ENCODE data around the gene MCF2L2.

The MCF2L2 gene

GRCh38 chr3:183287301-183287971 lies 141.0 kb downstream of the MCF2L2 start:
- DNase-seq: no peak

DNA sequence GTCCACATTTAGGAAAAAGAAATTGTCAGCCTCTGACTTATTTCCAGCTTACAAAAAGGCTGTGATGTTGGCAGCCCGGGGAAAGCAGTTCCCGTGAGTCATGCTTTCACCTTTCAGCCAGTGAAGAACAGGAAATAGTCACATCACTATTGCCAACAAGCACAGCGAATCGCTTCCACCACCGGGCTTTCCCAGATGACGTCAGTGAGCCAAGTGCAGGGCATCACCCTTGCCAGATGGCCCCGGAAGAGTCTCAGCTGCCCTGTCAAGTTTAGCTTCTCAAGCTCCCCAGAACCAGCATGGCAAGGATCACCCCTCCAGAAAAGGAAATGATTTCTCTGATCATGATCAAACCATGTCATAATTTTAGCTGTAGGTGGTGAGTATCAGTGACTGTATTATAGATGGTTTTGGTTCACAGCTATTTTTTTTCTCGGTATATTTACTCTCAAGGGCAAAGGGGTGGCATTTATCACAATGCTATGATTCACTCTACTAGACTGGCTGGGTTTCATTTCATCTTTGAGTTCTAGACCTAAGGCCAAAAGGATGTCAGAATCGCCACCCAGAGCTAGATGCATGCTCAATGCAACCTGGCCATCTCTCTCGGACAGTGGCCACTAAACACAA lies 142.5 kb downstream of the MCF2L2 start:
- DNase-seq: peak; percentile 93 to 94

DNA sequence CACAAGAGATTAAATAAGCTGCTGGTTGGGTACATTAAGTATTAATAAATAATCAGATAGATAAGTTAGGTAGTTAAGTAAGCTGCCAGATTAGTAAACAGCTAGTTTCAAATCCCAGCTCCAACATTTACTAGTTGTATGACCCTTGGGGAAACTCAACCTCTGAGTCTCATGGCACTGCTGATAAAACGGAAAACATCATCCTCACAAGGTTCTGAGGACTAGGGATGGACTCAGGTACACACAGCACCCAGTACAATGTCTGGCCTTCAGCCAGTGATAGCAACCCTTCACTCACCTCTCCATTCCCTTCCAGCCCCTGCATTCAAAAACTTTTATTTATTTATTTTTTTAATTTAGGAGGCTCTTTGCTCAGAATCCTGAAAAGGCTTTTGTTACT lies 143.1 kb downstream of the MCF2L2 start:
- no peak for DNase-seq

DNA sequence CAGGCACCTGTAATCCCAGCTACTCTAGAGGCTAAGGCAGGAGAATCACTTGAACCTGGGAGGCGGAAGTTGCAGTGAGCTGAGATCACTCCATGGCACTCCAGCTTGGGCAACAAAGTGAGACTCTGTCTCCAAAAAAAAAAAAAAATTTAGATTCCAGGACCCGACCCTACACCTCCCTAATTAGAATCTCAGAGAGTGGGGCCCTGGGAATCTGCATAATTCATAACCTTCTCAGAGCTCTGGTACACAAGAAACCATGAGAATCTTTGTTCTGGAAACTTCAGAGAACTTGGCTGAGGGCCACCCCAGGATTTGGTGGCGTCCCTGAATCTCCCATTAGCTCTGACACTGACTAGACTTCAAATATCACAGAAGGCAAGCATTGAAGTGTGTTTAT lies 143.8 kb downstream of the MCF2L2 start:
- DNase-seq: no peak

DNA sequence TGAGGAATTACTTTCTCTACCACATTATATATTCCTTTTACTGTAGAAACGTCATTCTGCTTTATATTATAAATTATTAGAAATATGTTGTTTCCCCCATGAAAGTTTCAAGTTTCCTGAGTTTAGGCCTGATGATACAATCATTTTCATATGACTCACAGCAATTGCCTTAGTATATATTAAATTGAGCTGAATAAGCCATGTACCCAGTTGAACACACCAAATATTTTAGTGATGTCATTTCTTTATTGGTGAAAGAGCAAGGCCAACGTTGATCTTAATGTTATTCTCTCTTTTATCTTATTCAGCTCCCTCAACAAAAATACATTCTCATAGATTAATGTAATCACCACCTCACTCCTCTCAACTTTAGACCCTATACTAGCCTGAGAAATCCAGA lies 144.5 kb downstream of the MCF2L2 start:
- DNase-seq: no peak

DNA sequence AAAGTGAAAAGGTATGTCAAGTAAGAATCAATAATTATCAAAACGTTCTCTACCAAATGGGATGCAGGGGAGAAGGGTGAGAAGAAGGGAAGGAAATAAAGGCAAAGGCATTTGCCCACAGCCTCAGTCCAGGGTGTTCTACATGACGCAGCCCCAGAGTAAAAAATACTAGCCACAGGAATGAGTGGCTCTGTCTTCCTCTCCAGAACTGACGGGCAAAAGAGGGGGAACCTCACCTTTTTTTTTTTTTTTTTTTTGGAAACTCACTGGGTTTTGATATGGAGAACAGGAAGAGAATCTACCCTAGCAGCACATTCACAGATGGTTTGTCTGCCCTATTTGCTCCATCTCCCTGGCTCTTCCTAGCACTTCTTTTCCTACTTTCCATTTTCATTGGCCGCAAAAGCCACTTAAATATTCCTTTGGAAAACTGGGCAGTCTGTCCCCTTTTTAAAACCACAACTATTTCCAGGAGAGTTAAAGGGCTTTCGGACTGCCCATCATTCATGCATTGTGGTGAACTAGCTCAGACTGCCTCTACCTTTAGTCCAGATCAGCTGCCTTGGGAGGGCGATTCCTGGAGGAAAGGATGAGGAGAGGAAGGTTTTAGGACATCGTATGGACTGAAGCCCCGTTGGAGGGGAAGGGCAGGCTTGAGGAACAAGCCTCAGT lies 147.2 kb downstream of the MCF2L2 start:
- DNase-seq: no peak

DNA sequence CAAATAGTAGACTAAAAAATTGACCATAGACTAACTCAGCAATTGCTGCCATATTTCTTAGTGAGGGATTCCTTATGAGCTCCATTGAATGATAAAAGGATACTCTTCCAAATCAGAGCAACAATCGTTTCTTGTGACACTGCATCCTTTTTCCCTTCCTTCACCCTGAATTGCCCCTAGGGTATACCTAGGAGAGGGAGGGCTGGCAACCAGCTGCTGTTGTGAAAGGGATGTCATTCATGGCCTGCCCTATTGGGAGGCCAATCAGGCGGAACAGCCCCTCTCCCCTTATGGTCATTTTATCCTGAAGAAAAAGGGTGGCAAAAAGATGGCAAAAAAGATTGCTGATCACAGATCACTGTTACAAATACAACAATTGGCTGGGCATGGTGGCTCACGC lies 149.0 kb downstream of the MCF2L2 start:
- DNase-seq: no peak

GRCh38 chr3:183278479-183279088 lies 149.8 kb downstream of the MCF2L2 start:
- DNase-seq: no peak

- DNase-seq: no peak
Observed at GRCh38 chr3:183277260-183277659, 151.2 kb downstream of the MCF2L2 start.

- no peak for DNase-seq
Observed at GRCh38 chr3:183275937-183276336, 152.5 kb downstream of the MCF2L2 start.

DNA sequence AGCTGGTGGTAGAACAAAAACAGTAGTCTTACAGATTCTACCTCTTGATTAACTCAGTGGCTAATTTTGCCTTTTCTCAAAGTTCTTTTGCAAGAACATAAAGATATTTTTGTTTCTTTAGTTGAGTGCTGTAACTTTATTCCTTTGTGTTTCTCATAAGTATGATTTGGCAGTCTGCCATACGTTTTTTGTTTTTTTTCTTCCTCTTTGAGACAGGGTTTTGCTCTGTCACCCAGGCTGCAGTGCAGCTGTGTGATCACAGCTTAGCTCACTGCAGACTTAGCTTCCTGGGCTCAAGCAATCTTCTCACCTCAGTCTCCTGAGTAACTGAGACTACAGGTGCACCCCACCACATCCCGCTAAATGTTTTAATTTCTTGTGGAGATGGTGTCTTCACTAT lies 153.0 kb downstream of the MCF2L2 start:
- DNase-seq: no peak

- DNase-seq: no peak
Observed at GRCh38 chr3:183274609-183275008, 153.8 kb downstream of the MCF2L2 start.

DNA sequence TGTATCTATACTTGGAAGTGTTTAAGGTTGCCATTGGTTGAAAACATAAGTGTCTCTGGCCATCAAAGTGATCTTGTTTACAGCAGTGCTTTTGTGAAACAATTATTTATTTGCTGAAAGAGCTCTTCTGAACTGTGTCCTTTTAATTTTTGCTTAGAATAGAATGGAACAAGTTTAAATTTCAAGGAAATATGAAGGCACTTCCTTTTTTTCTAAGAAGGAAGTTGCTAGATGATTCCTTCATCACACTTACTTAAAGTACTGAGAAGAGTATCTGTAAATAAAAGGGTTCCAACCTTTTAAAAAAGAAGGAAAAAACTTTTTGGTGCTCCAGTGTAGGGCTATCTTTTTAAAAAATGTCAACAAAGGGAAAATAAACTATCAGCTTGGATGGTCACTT lies 155.6 kb downstream of the MCF2L2 start:
- no peak for DNase-seq

GRCh38 chr3:183272142-183272541 lies 156.3 kb downstream of the MCF2L2 start:
- no peak for DNase-seq

DNA sequence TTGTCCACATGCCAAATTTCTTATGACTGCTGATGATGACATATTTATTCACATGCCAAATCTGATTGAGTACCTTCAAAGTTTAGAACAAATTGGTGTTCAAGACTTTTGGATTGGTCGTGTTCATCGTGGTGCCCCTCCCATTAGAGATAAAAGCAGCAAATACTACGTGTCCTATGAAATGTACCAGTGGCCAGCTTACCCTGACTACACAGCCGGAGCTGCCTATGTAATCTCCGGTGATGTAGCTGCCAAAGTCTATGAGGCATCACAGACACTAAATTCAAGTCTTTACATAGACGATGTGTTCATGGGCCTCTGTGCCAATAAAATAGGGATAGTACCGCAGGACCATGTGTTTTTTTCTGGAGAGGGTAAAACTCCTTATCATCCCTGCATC lies 158.1 kb downstream of the MCF2L2 start:
- DNase-seq: no peak

GRCh38 chr3:183269345-183269744 lies 159.1 kb downstream of the MCF2L2 start:
- no peak for DNase-seq

GRCh38 chr3:183268366-183268765 lies 160.1 kb downstream of the MCF2L2 start:
- peak in 1 of 2 experiments; percentile 35 for DNase-seq

- DNase-seq: no peak
Observed at GRCh38 chr3:183267140-183267539, 161.3 kb downstream of the MCF2L2 start.

GRCh38 chr3:183266454-183266853 lies 162.0 kb downstream of the MCF2L2 start:
- peak; percentile 38 to 46 for DNase-seq

DNA sequence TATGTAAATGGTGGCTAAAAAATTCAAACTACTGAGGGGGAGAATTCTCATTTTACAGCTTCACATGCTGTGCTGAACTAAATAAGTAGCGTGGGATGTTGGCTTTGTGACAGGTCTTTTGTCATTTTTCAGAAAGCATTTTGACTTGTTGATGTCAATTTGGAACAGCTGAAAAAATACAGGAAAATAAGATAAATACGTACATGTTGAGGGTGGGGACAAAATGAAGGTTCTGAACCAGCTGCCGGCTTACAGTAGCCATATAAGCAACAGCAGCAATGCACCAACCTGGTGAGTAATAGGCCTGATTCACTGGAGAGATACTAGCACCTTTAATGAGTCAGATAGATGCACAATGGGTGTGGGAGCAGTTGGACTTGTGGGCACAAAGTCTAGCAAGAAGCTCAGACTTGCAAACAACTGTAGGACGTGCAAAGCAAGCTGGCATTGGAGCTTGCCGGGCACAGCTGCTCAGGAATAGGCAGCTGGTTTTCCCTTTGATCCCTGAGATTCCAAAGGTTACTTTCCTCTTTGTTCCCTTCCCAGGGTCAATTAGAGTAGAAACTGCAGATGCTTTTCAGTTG lies 162.5 kb downstream of the MCF2L2 start:
- peak; percentile 65 to 66 for DNase-seq

DNA sequence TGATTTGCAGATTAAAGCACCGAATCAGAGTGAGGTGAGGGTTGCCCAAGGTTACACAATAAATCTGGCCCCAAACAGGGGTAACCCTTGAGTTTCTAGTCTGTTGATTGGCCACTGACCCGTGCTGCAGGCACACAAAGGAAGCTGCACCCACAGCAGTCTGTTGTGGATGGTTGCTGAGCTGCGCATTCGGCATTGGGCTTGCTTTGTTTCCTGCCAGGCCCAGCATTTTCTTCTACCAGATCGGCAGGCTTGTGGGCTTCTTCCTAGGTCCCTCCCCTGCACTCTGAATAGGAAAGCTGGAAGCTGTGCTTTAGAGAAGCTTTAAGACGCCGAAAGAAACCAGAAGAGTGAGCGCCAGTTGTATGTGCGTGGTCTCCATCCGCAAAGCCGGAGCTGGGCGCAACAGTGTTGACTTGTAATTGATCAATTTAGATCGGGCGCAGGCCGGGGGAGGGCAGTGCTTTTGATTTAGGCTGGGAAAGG lies 163.2 kb downstream of the MCF2L2 start:
- DNase-seq: peak in 1 of 2 experiments; percentile 31

DNA sequence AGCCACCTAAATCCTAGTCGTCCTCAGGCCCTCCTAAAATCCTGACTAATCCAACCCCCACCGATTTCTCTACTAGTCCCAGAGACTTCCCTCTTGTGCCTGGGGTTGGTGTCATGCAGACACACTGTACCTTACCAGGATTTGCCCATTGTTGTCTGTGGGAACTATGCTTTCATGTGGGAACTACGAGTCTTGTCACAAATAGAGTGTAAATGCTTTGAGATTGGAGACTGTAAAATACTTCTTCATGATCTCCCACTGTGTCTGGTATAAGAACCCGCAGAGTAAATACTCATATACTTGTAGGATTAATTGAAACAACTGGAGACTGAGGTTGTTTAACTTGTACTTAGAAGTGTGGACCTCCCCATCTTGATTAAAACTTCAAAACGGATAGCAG lies 164.2 kb downstream of the MCF2L2 start:
- no peak for DNase-seq

DNA sequence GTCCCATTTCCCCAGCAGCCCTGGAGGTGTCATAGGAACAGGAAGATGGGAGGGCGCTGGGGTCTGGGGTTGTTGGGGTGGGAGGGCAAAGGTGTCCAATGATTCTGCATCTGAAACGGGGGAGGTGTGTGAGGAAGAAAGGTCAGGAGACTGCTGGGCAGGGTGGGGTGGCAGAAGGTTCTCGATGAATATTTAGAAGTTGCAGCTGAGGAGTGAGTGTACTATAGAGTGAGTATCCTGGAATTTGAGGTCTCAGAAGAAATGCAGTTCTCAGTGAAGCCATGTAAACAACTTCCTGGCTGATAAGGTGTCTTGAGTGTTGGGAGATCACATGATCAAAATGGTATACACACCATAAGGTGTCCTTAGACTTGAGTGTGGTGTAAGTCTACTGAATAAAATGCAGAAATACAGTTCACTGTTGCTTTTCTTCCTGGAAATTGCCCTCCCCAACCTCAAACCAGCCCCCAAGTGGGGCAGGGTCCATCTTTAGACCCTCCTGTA lies 165.5 kb downstream of the MCF2L2 start:
- no peak for DNase-seq
